ENCODE results near the gene NCOA1. TPM values are rescaled to one million over a fixed set of nuclear protein-coding genes. Genes with fewer than 3 reads are reported as not detected.

The NCOA1 gene
- total and polyA plus RNA-seq, 2 of the 4 experiments (the other 2 are of a cell fraction): 6.7 to 11.3 TPM

- Histone ChIP-seq H3K27ac (ENCODE audit: insufficient read depth, low read length) (no peak overlapping the region), H4K8ac (ENCODE audit: low read depth in 2 of 2, low read length in 2 of 2) (no peak overlapping the region), H2AFZ (replicated peaks; ENCODE audit: low read length, poor library complexity) (no peak overlapping the region), H3K4me1 (ENCODE audit: control insufficient read depth, insufficient read depth, low read length) (peaks cover 2% of the 10 kb centered on the region; the same call in 1 of the 2 replicates), H3K56ac (ENCODE audit: extremely low read depth, insufficient read depth, low read length) (no peak overlapping the region), H3K36me3 (ENCODE audit: control insufficient read depth, insufficient read depth, low read length) (no peaks in the 10 kb centered on the region), H3K27me3 (ENCODE audit: control insufficient read depth, insufficient read depth, low read length) (peaks cover 3% of the 10 kb centered on the region), H3K14ac (replicated peaks; ENCODE audit: low read depth, low read length) (no peak overlapping the region), H4K91ac (ENCODE audit: insufficient read depth, low read depth, low read length) (no peak overlapping the region), H3K9me3 (ENCODE audit: control insufficient read depth, insufficient read depth, low read length) (no peaks in the 10 kb centered on the region), H3K4me3 (ENCODE audit: insufficient read depth, low read depth, low read length) (no peak overlapping the region), H3K9ac (ENCODE audit: low read depth, low read length) (no peak overlapping the region), H2BK5ac (ENCODE audit: low read depth, low read length, poor library complexity, severe bottlenecking) (no peak overlapping the region), H3K18ac (ENCODE audit: low read depth, low read length) (no peak overlapping the region), H2AK9ac (replicated peaks; ENCODE audit: low read depth, low read length, poor library complexity) (no peak overlapping the region), H4K5ac (ENCODE audit: low read depth, low read length) (no peak overlapping the region), H3K4me2 (ENCODE audit: low read depth, low read length) (no peak overlapping the region), H3K9me1 (ENCODE audit: insufficient read depth, low read length) (peaks cover 6% of the 10 kb centered on the region), H2AK5ac (ENCODE audit: low read depth, low read length) (no peak overlapping the region), H2BK120ac (ENCODE audit: low read depth, low read length) (no peak overlapping the region), H3K23ac (ENCODE audit: low read depth, low read length) (no peak overlapping the region), H2BK15ac (ENCODE audit: low read depth, low read length) (no peak overlapping the region), H2BK20ac (ENCODE audit: low read depth, low read length) (no peak overlapping the region), H3K79me1 (ENCODE audit: low read depth in 1 of 2, low read length in 2 of 2) (no peaks in the 10 kb centered on the region), H3K4ac (ENCODE audit: low read depth, low read length) (no peak overlapping the region), H4K20me1 (ENCODE audit: insufficient read depth, low read length) (no peaks in the 10 kb centered on the region)
- ChIA-PET CTCF (no interaction called here), POLR2A (ENCODE audit: unreplicated experiment) (no interaction called here)
- in situ Hi-C loops (cut with MboI; ENCODE audit: low sequenced_read_pairs) (no loop called here), dilution Hi-C loops (cut with HindIII; ENCODE audit: low sequenced_read_pairs, unreplicated experiment) (no loop called here), intact Hi-C loops (cut with micrococcal nuclease) (no loop called here)
- no TSS peak for BruUV-seq (replicated peaks)
- no peak for ATAC-seq (ENCODE audit: low read depth)
- no peak for DNase-seq
- no peak for TF ChIP-seq POLR2A (IDR thresholded peaks at IDR 0.05; ENCODE audit: low read depth, low read length)
- TF ChIP-seq SMC3 (IDR thresholded peaks at IDR 0.05; ENCODE audit: low read depth, low read length): no peak
- no peak for TF ChIP-seq RCOR1 (IDR thresholded peaks at IDR 0.05; ENCODE audit: insufficient replicate concordance, low read length)
- no peak for TF ChIP-seq MAZ (IDR thresholded peaks at IDR 0.05; ENCODE audit: borderline replicate concordance, low read depth, low read length)
- no peak for TF ChIP-seq ELK1 (IDR thresholded peaks at IDR 0.05; ENCODE audit: borderline replicate concordance, low read depth, low read length)
- no peak for TF ChIP-seq MAFK (IDR thresholded peaks at IDR 0.05; ENCODE audit: low read depth, low read length)
- no peak for TF ChIP-seq FOS (IDR thresholded peaks at IDR 0.05; ENCODE audit: low read depth, low read length)
- TF ChIP-seq NFE2L2 (IDR thresholded peaks at IDR 0.05; ENCODE audit: low read depth, low read length): no peak
- no peak for TF ChIP-seq RAD21 (IDR thresholded peaks at IDR 0.05; ENCODE audit: low read length)
- no peak for TF ChIP-seq CEBPB (IDR thresholded peaks at IDR 0.05; ENCODE audit: low read depth, low read length)
- TF ChIP-seq CHD1 (IDR thresholded peaks at IDR 0.05; ENCODE audit: low read depth, low read length): no peak
- TF ChIP-seq USF2 (IDR thresholded peaks at IDR 0.05; ENCODE audit: low read depth, low read length): no peak
- TF ChIP-seq MXI1 (IDR thresholded peaks at IDR 0.05; ENCODE audit: borderline replicate concordance, low read depth, low read length): no peak
- no peak for TF ChIP-seq RFX5 (IDR thresholded peaks at IDR 0.05; ENCODE audit: low read depth, low read length)
- TF ChIP-seq CTCF (conservative IDR thresholded peaks at IDR 0.05; ENCODE audit: low read depth, low read length): no peak
- WGBS, 2 experiments (ENCODE audit: extremely low coverage in 2 of 2, insufficient read length in 1 of 2): no CpG with 5 or more reads among the region's 3 CpGs
Observed at GRCh38 chr2:24486636-24487205, 4.3 kb upstream of the NCOA1 start.

Measured in IMR-90 (cell line).